ENCODE results near the gene DENND2C. TPM values are rescaled to one million over a fixed set of nuclear protein-coding genes. Genes with fewer than 3 reads are reported as not detected.

The DENND2C gene
- total and polyA plus RNA-seq, 2 experiments from 2014 or later = 1.4 to 5.6 TPM

GRCh38 chr1:114607223-114607622, 62.6 kb downstream of the DENND2C start:
- no peaks in the 10 kb centered on the region for H3K9me2 ChIP-seq (replicated peaks; ENCODE audit: insufficient read depth)
- DNase-seq (ENCODE audit: low spot score) = no peak
- whole genome bisulfite sequencing (ENCODE audit: low lambda C conversion rate, missing lambda C conversion rate) = 85% methylated on average over 1 of the region's 1 CpG

DNA sequence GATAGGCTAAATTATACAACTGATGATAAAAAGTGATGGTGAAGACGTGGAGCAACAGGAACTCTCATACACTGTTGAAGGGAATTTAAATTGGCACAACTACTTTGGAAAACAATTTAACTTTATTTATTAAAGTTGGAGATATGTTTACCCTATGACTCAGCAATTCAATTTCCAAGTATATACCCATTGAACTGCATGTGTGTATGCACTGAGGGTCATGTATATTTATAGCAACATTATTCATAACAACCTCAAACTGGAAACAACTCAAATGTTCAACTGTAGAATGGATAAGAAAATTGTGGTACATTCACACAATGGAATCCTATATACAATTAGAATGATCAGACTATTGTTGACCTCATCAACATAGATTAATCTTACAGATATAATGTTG, 71.9 kb downstream of the DENND2C start:
- no peaks in the 10 kb centered on the region for H3K9me3 ChIP-seq (ENCODE audit: low read depth)

More at GRCh38 chr1:114607223-114607622, 62.6 kb downstream of the DENND2C start:
- Histone ChIP-seq H3K36me3 (replicated peaks; ENCODE audit: insufficient read depth, low read depth) (no peaks in the 10 kb centered on the region), H3K79me2 (no peaks in the 10 kb centered on the region), H3K9me3 (ENCODE audit: low read depth) (no peaks in the 10 kb centered on the region), H3K4me3 (no peak overlapping the region), H3K4me2 (no peak overlapping the region), H3K4me1 (ENCODE audit: insufficient read depth) (no peaks in the 10 kb centered on the region), H3K27me3 (no peaks in the 10 kb centered on the region), H2AFZ (no peak overlapping the region), H3K27ac (no peak overlapping the region), H4K20me1 (ENCODE audit: insufficient read depth, poor library complexity, severe bottlenecking) (no peaks in the 10 kb centered on the region)
- TF ChIP-seq, protein P1, sequence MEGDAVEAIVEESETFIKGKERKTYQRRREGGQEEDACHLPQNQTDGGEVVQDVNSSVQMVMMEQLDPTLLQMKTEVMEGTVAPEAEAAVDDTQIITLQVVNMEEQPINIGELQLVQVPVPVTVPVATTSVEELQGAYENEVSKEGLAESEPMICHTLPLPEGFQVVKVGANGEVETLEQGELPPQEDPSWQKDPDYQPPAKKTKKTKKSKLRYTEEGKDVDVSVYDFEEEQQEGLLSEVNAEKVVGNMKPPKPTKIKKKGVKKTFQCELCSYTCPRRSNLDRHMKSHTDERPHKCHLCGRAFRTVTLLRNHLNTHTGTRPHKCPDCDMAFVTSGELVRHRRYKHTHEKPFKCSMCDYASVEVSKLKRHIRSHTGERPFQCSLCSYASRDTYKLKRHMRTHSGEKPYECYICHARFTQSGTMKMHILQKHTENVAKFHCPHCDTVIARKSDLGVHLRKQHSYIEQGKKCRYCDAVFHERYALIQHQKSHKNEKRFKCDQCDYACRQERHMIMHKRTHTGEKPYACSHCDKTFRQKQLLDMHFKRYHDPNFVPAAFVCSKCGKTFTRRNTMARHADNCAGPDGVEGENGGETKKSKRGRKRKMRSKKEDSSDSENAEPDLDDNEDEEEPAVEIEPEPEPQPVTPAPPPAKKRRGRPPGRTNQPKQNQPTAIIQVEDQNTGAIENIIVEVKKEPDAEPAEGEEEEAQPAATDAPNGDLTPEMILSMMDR (IDR thresholded peaks at IDR 0.05; ENCODE audit: poor library complexity) = no peak
- TF ChIP-seq EZH2 (IDR thresholded peaks at IDR 0.05; ENCODE audit: borderline replicate concordance) (no peak), EZH2phosphoT487 (IDR thresholded peaks at IDR 0.05; ENCODE audit: low read depth, severe bottlenecking, unreplicated experiment) (no peak)

DNA sequence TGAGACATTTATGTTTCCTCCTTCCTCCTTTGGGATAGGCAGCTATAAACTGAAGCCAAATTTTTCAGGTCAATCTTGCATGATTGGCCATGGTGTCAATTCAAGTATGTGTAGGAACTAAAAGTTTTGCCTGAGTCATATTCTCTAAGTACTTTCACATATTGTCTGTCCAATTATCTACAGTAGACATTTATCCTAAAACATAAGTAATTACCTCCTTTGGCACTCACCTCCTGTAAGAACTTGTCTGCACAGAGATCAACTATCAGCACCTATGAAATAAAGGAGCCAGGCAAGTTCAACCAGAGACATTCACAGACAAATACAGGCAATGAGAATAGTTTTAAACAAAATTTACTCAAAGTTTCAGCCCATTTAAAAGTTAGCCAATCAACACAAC, 74.2 kb downstream of the DENND2C start:
- H3K27ac ChIP-seq = no peak overlapping the region
- TF ChIP-seq, protein P1 (IDR thresholded peaks at IDR 0.05; ENCODE audit: poor library complexity) = no peak
- TF ChIP-seq EZH2 (IDR thresholded peaks at IDR 0.05; ENCODE audit: borderline replicate concordance) (no peak), EZH2phosphoT487 (IDR thresholded peaks at IDR 0.05; ENCODE audit: low read depth, severe bottlenecking, unreplicated experiment) (no peak)
- no peak overlapping the region for H2AFZ ChIP-seq
- no peak overlapping the region for H3K4me3 ChIP-seq
- H4K20me1 ChIP-seq (ENCODE audit: insufficient read depth, poor library complexity, severe bottlenecking) = no peaks in the 10 kb centered on the region
- H3K27me3 ChIP-seq = no peaks in the 10 kb centered on the region
- no peak overlapping the region for H3K4me2 ChIP-seq
- H3K79me2 ChIP-seq = no peaks in the 10 kb centered on the region
- H3K9me2 ChIP-seq (replicated peaks; ENCODE audit: insufficient read depth) = no peaks in the 10 kb centered on the region
- H3K36me3 ChIP-seq (replicated peaks; ENCODE audit: insufficient read depth, low read depth) = no peaks in the 10 kb centered on the region
- H3K9me3 ChIP-seq (ENCODE audit: low read depth) = no peaks in the 10 kb centered on the region
- no peaks in the 10 kb centered on the region for H3K4me1 ChIP-seq (ENCODE audit: insufficient read depth)
- no peak for DNase-seq (ENCODE audit: low spot score)

More for the DNA sequence above, 71.9 kb downstream of the DENND2C start:
- Histone ChIP-seq H4K20me1 (ENCODE audit: insufficient read depth, poor library complexity, severe bottlenecking) (no peaks in the 10 kb centered on the region), H3K4me3 (no peak overlapping the region), H2AFZ (no peak overlapping the region), H3K36me3 (replicated peaks; ENCODE audit: insufficient read depth, low read depth) (no peaks in the 10 kb centered on the region), H3K4me1 (ENCODE audit: insufficient read depth) (no peaks in the 10 kb centered on the region), H3K4me2 (no peak overlapping the region), H3K27ac (no peak overlapping the region), H3K27me3 (no peaks in the 10 kb centered on the region), H3K79me2 (no peaks in the 10 kb centered on the region), H3K9me2 (replicated peaks; ENCODE audit: insufficient read depth) (no peaks in the 10 kb centered on the region)
- no peak for DNase-seq (ENCODE audit: low spot score)
- no peak for TF ChIP-seq EZH2 (IDR thresholded peaks at IDR 0.05; ENCODE audit: borderline replicate concordance)
- no peak for TF ChIP-seq EZH2phosphoT487 (IDR thresholded peaks at IDR 0.05; ENCODE audit: low read depth, severe bottlenecking, unreplicated experiment)
- TF ChIP-seq, protein P1 (IDR thresholded peaks at IDR 0.05; ENCODE audit: poor library complexity) = no peak
- 81% methylated on average over 1 of the region's 1 CpG for WGBS (ENCODE audit: low lambda C conversion rate, missing lambda C conversion rate)

GRCh38 chr1:114594046-114594445, 75.8 kb downstream of the DENND2C start:
- WGBS (ENCODE audit: low lambda C conversion rate, missing lambda C conversion rate) = 93% methylated on average over 3 of the region's 3 CpGs
- H3K9me2 ChIP-seq (replicated peaks; ENCODE audit: insufficient read depth) = no peaks in the 10 kb centered on the region
- H3K9me3 ChIP-seq (ENCODE audit: low read depth) = no peaks in the 10 kb centered on the region
- H3K4me3 ChIP-seq = no peak overlapping the region
- no peaks in the 10 kb centered on the region for H3K4me1 ChIP-seq (ENCODE audit: insufficient read depth)
- no peaks in the 10 kb centered on the region for H3K27me3 ChIP-seq
- no peaks in the 10 kb centered on the region for H4K20me1 ChIP-seq (ENCODE audit: insufficient read depth, poor library complexity, severe bottlenecking)
- H3K27ac ChIP-seq = no peak overlapping the region
- no peaks in the 10 kb centered on the region for H3K36me3 ChIP-seq (replicated peaks; ENCODE audit: insufficient read depth, low read depth)
- TF ChIP-seq EZH2 (IDR thresholded peaks at IDR 0.05; ENCODE audit: borderline replicate concordance) = no peak
- TF ChIP-seq, protein P1 (IDR thresholded peaks at IDR 0.05; ENCODE audit: poor library complexity) = no peak
- TF ChIP-seq EZH2phosphoT487 (IDR thresholded peaks at IDR 0.05; ENCODE audit: low read depth, severe bottlenecking, unreplicated experiment) = no peak
- no peak for DNase-seq (ENCODE audit: low spot score)
- H2AFZ ChIP-seq = no peak overlapping the region
- H3K4me2 ChIP-seq = no peak overlapping the region
- no peaks in the 10 kb centered on the region for H3K79me2 ChIP-seq

All from hepatocyte (in vitro differentiated cells).